ENCODE results near the gene CACNB2.
"Not testable (repeated sequence)": the region's sequence is repeated elsewhere in the genome, so short reads cannot be mapped to it uniquely, and the experiment has no call there.

GRCh38 chr10:18153381-18153780 is 13.2 kb downstream of the CACNB2 start:
- TF ChIP-seq ELK1 (IDR thresholded peaks at IDR 0.05; ENCODE audit: low read depth, low read length); HES2 (IDR thresholded peaks at IDR 0.05); BHLHE40 (IDR thresholded peaks at IDR 0.05; ENCODE audit: low read depth, low read length); REST (IDR thresholded peaks at IDR 0.05): not testable (repeated sequence)
- TF ChIP-seq, protein P1, sequence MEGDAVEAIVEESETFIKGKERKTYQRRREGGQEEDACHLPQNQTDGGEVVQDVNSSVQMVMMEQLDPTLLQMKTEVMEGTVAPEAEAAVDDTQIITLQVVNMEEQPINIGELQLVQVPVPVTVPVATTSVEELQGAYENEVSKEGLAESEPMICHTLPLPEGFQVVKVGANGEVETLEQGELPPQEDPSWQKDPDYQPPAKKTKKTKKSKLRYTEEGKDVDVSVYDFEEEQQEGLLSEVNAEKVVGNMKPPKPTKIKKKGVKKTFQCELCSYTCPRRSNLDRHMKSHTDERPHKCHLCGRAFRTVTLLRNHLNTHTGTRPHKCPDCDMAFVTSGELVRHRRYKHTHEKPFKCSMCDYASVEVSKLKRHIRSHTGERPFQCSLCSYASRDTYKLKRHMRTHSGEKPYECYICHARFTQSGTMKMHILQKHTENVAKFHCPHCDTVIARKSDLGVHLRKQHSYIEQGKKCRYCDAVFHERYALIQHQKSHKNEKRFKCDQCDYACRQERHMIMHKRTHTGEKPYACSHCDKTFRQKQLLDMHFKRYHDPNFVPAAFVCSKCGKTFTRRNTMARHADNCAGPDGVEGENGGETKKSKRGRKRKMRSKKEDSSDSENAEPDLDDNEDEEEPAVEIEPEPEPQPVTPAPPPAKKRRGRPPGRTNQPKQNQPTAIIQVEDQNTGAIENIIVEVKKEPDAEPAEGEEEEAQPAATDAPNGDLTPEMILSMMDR (IDR thresholded peaks at IDR 0.05), result not testable (repeated sequence)

All from A549 (cell line).